HepG2 (cell line): ENCODE measurements around the gene MORN3.
"Not testable (repeated sequence)": the region's sequence is repeated elsewhere in the genome, so short reads cannot be mapped to it uniquely, and the experiment has no call there.

Experiments
- ETV6 ChIP-seq: sonication (generic); formaldehyde crosslinking; conservative IDR thresholded peaks from 2 replicates; pipeline ENCODE4 v1.4.0; 2020; ENCODE audit warnings: missing genetic modification reagents
- FOXJ3 ChIP-seq: sonication (generic); formaldehyde crosslinking; IDR thresholded peaks from 2 replicates; pipeline ENCODE4 v1.4.0; 2020; ENCODE audit warnings: missing genetic modification reagents, mild to moderate bottlenecking, borderline replicate concordance
- GATAD2A ChIP-seq: IDR thresholded peaks from 2 replicates; pipeline ENCODE4 v1.6.1; 2016
- KAT2B ChIP-seq: fragments of 150-350 bp; IDR thresholded peaks from 2 replicates; pipeline ENCODE4 v1.6.1; 2014; ENCODE audit warnings: low read depth, low read length, borderline replicate concordance
- NCOR1 ChIP-seq: fragments of 200-600 bp; sonication (generic); IDR thresholded peaks from 2 replicates; pipeline ENCODE4 v1.7.0; 2017; ENCODE audit warnings: antibody characterized with exemption, low read length, borderline replicate concordance
- PAX8 ChIP-seq: sonication (generic); formaldehyde crosslinking; IDR thresholded peaks from 2 replicates; pipeline ENCODE4 v1.8.0; 2022; ENCODE audit warnings: mild to moderate bottlenecking, missing genetic modification reagents, borderline replicate concordance
- POLR2A ChIP-seq, 2 experiments: IDR thresholded peaks; 2 replicates each; pipeline ENCODE4 v1.6.1; 2011; ENCODE audit warnings: low read depth in 2 of 2, low read length in 2 of 2, mild to moderate bottlenecking in 1 of 2, moderate library complexity in 1 of 2; ENCODE audit not compliant: insufficient read depth in 1 of 2
- RAD21 ChIP-seq: fragments of 450-650 bp; formaldehyde crosslinking; IDR thresholded peaks from 2 replicates; pipeline ENCODE4 v1.5.0; 2020; ENCODE audit warnings: mild to moderate bottlenecking
- ZNF230 ChIP-seq: sonication (generic); formaldehyde crosslinking; IDR thresholded peaks from 2 replicates; pipeline ENCODE4 v1.4.0; 2020; ENCODE audit warnings: mild to moderate bottlenecking, missing genetic modification reagents
- ZNF777 ChIP-seq: sonication (generic); formaldehyde crosslinking; IDR thresholded peaks from 2 replicates; pipeline ENCODE4 v1.4.0; 2020; ENCODE audit warnings: missing genetic modification reagents
- TF ChIP-seq, protein P1 (sequence below): sonication (generic); formaldehyde crosslinking; IDR thresholded peaks from 2 replicates; pipeline ENCODE4 v1.5.0; 2020; ENCODE audit warnings: missing genetic modification reagents
- TF ChIP-seq, protein P2 (sequence below): sonication (generic); formaldehyde crosslinking; IDR thresholded peaks from 2 replicates; pipeline ENCODE4 v1.5.0; 2020; ENCODE audit warnings: mild to moderate bottlenecking, missing genetic modification reagents, moderate library complexity
- TF ChIP-seq, protein P3 (sequence below): sonication (generic); formaldehyde crosslinking; IDR thresholded peaks from 2 replicates; pipeline ENCODE4 v1.4.0; 2020; ENCODE audit warnings: missing genetic modification reagents, mild to moderate bottlenecking, borderline replicate concordance

DNA sequence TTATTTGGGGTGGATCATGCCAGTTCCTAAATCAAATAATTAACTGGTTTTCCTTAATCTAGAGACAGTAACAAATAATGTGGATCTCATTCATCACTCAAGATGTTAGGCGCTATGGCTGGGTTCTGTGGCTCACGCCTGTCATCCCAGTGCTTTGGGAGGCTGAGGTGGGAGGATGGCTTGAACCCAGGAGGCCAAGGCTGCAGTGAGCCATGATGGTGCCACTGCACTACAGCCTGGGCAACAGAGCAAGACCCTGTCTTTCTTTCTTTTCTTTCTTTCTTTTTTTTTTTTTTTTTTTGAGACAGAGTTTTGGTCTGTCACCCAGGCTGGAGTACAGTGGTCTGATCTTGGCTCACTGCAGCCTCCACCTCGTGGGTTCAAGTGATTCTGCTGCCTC, 23.3 kb upstream of the MORN3 start:
- TF ChIP-seq, protein P1, sequence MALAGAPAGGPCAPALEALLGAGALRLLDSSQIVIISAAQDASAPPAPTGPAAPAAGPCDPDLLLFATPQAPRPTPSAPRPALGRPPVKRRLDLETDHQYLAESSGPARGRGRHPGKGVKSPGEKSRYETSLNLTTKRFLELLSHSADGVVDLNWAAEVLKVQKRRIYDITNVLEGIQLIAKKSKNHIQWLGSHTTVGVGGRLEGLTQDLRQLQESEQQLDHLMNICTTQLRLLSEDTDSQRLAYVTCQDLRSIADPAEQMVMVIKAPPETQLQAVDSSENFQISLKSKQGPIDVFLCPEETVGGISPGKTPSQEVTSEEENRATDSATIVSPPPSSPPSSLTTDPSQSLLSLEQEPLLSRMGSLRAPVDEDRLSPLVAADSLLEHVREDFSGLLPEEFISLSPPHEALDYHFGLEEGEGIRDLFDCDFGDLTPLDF (CRISPR knock-in tag), result not testable (repeated sequence)
- not testable (repeated sequence) for TF ChIP-seq GATAD2A (CRISPR knock-in tag); POLR2A (IDR thresholded peaks at IDR 0.05; ENCODE audit: insufficient read depth in 1 of 2, low read depth in 2 of 2, low read length in 2 of 2); RAD21 (CRISPR knock-in tag); ETV6; FOXJ3; NCOR1; ZNF777 (CRISPR knock-in tag); KAT2B; PAX8 (CRISPR knock-in tag); ZNF230 (CRISPR knock-in tag)
- TF ChIP-seq, protein P2, sequence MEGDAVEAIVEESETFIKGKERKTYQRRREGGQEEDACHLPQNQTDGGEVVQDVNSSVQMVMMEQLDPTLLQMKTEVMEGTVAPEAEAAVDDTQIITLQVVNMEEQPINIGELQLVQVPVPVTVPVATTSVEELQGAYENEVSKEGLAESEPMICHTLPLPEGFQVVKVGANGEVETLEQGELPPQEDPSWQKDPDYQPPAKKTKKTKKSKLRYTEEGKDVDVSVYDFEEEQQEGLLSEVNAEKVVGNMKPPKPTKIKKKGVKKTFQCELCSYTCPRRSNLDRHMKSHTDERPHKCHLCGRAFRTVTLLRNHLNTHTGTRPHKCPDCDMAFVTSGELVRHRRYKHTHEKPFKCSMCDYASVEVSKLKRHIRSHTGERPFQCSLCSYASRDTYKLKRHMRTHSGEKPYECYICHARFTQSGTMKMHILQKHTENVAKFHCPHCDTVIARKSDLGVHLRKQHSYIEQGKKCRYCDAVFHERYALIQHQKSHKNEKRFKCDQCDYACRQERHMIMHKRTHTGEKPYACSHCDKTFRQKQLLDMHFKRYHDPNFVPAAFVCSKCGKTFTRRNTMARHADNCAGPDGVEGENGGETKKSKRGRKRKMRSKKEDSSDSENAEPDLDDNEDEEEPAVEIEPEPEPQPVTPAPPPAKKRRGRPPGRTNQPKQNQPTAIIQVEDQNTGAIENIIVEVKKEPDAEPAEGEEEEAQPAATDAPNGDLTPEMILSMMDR (CRISPR knock-in tag), result not testable (repeated sequence)
- TF ChIP-seq, protein P3, sequence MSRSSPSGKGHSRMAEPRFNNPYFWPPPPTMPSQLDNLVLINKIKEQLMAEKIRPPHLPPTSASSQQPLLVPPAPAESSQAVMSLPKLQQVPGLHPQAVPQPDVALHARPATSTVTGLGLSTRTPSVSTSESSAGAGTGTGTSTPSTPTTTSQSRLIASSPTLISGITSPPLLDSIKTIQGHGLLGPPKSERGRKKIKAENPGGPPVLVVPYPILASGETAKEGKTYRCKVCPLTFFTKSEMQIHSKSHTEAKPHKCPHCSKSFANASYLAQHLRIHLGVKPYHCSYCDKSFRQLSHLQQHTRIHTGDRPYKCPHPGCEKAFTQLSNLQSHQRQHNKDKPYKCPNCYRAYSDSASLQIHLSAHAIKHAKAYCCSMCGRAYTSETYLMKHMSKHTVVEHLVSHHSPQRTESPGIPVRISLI (CRISPR knock-in tag), result not testable (repeated sequence)
